Adrenal gland (tissue), 5 donors: ENCODE data around the gene CREB5.

Experiments
- CTCF ChIP-seq, 6 experiments: fragments of 450-650 bp in 4 of 6; fragments of 200-600 bp in 2 of 6; sonication (generic) in 1 of 6; IDR thresholded peaks; 1 replicate in 5 of 6; 2 replicates in 1 of 6; pipeline versions ENCODE4 v1.5.1 to v1.8.0; 2016 to 2021; ENCODE audit warnings: antibody characterized with exemption in 6 of 6, mild to moderate bottlenecking in 2 of 6, moderate library complexity in 1 of 6
- POLR2A ChIP-seq, 2 donors: fragments of 450-650 bp; IDR thresholded peaks; one replicate each; pipeline ENCODE4 v1.6.1; 2017; ENCODE audit warnings: antibody characterized with exemption in 2 of 2, mild to moderate bottlenecking in 2 of 2, moderate library complexity in 1 of 2
- donor health status: DM: no; HTN: no; CAD: no.

- no peak for TF ChIP-seq CTCF (IDR thresholded peaks at IDR 0.05)
- TF ChIP-seq POLR2A (IDR thresholded peaks at IDR 0.05), result no peak
Measured at GRCh38 chr7:28704706-28705105, 292.4 kb downstream of the CREB5 start.
